Stimulated activated CD4-positive, alpha-beta T cell treated with anti-CD3 and anti-CD28 coated beads, Interleukin-1b, Interleukin-23, amount 100 ng/mL, for 24 hours (primary cell): ENCODE results near the gene MED12.

Experiments used
- DNase-seq, 4 experiments: peaks; one replicate each; pipeline ENCODE4 v3.0.0-alpha.2; 2020; ENCODE audit warnings: low read depth in 4 of 4, low spot score in 1 of 4

MED12 gene

GRCh38 chrX:71191248-71191647 lies 72.9 kb downstream of the MED12 start:
- DNase-seq = no peak
